ENCODE measurements around the gene IQCB1. TPM values are rescaled to one million over a fixed set of nuclear protein-coding genes. Genes with fewer than 3 reads are reported as not detected.

The IQCB1 gene
- total RNA-seq, 4 donors from 2014 or later, result 15.7 to 30.0 (median 21.8) TPM

- Histone ChIP-seq H3K4me3 (peak overlapping the region; percentile 54 to 77 (median 66)), H3K9me3 (no peaks in the 10 kb centered on the region), H3K27ac (peak overlapping the region; percentile 35 to 88 (median 81)), H3K36me3 (peaks cover 0 to 21% (median 0%) of the 10 kb centered on the region in 3 donors), H3K27me3 (no peaks in the 10 kb centered on the region), H3K4me1 (peaks cover 0 to 24% (median 14%) of the 10 kb centered on the region in 4 donors)
- 10 to 11% methylated on average over 15 of the region's 15 CpGs for WGBS, 2 donors
- TF ChIP-seq EP300 (IDR thresholded peaks at IDR 0.05) (no peak), POLR2A (IDR thresholded peaks at IDR 0.05) (no peak)
- TF ChIP-seq, protein P1, sequence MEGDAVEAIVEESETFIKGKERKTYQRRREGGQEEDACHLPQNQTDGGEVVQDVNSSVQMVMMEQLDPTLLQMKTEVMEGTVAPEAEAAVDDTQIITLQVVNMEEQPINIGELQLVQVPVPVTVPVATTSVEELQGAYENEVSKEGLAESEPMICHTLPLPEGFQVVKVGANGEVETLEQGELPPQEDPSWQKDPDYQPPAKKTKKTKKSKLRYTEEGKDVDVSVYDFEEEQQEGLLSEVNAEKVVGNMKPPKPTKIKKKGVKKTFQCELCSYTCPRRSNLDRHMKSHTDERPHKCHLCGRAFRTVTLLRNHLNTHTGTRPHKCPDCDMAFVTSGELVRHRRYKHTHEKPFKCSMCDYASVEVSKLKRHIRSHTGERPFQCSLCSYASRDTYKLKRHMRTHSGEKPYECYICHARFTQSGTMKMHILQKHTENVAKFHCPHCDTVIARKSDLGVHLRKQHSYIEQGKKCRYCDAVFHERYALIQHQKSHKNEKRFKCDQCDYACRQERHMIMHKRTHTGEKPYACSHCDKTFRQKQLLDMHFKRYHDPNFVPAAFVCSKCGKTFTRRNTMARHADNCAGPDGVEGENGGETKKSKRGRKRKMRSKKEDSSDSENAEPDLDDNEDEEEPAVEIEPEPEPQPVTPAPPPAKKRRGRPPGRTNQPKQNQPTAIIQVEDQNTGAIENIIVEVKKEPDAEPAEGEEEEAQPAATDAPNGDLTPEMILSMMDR (IDR thresholded peaks at IDR 0.05), result no peak
- DNase-seq (ENCODE audit: low spot score in 2 of 2), result peak in 1 of 2 donors; percentile 7
These were observed 646 bp downstream of the IQCB1 start for GRCh38 chr3:121834157-121834670.

- Histone ChIP-seq H3K4me3 (no peak overlapping the region), H3K27me3 (no peaks in the 10 kb centered on the region), H3K4me1 (no peaks in the 10 kb centered on the region), H3K36me3 (peaks cover 0 to 95% (median 13%) of the 10 kb centered on the region in 3 donors), H3K9me3 (peaks cover 0 to 19% (median 5%) of the 10 kb centered on the region in 4 donors), H3K27ac (no peak overlapping the region)
- TF ChIP-seq EP300 (IDR thresholded peaks at IDR 0.05), result no peak
- TF ChIP-seq POLR2A (IDR thresholded peaks at IDR 0.05), result no peak
- TF ChIP-seq, protein P1 (IDR thresholded peaks at IDR 0.05), result no peak
- DNase-seq (ENCODE audit: low spot score in 2 of 2), result no peak
- WGBS, 2 donors, result 93 to 97% methylated on average over 1 of the region's 1 CpG
These were observed 11.9 kb downstream of the IQCB1 start for GRCh38 chr3:121822973-121823372.

DNA sequence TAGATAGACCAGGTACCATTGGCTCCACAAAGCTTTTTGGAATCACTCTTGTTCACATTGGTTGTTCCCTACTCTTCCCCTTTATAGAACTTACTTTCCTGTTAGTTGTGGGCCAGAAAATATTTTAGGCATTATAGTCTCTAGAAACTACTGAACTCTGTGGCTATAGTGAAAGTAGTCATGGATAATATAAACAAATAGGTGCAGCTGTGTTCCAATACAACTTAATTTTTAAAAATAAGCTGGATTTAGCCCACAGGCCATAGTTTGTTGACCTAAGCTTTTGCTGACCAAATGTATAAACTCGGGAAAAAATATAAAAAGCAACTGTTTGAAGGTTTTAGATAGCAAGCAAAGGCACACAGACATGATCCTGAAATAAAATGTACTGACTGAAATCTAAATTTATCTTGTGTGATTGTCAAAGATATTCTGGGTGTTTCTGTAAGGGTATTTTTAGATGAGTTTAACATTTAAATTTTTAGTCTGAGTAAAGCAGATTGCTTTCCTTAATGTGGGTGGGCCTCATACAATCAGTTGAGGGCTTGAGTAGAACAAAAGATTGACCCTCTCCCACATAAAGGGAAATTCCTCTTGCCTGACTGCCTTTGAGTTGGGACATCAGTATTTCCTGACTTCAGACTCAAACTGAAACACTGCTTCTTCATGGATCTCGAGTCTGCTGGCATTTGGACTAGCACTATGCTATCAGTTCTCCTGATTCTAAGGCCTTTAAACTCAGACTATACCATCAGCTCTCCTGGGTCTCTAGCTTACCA, 13.2 kb downstream of the IQCB1 start:
- H3K4me1 ChIP-seq, result no peaks in the 10 kb centered on the region
- no peaks in the 10 kb centered on the region for H3K27me3 ChIP-seq
- H3K27ac ChIP-seq, result no peak overlapping the region
- no peak overlapping the region for H3K4me3 ChIP-seq
- no peak for DNase-seq (ENCODE audit: low spot score in 2 of 2)
- peaks cover 0 to 95% (median 13%) of the 10 kb centered on the region in 3 donors for H3K36me3 ChIP-seq
- peaks cover 0 to 19% (median 5%) of the 10 kb centered on the region in 4 donors for H3K9me3 ChIP-seq
- TF ChIP-seq, protein P1 (IDR thresholded peaks at IDR 0.05), result no peak
- no peak for TF ChIP-seq EP300 (IDR thresholded peaks at IDR 0.05)
- TF ChIP-seq POLR2A (IDR thresholded peaks at IDR 0.05), result no peak
- WGBS, 2 donors, result 83% methylated on average over 2 of the region's 2 CpGs

GRCh38 chr3:121819236-121819635, 15.6 kb downstream of the IQCB1 start:
- H3K27me3 ChIP-seq, result no peaks in the 10 kb centered on the region
- no peak overlapping the region for H3K27ac ChIP-seq
- H3K4me3 ChIP-seq, result no peak overlapping the region
- H3K36me3 ChIP-seq, result peaks cover 0 to 85% (median 2%) of the 10 kb centered on the region in 3 donors
- H3K9me3 ChIP-seq, result peaks cover 0 to 26% (median 5%) of the 10 kb centered on the region in 4 donors
- H3K4me1 ChIP-seq, result no peaks in the 10 kb centered on the region
- DNase-seq (ENCODE audit: low spot score in 2 of 2), result no peak
- TF ChIP-seq, protein P1 (IDR thresholded peaks at IDR 0.05), result no peak
- no peak for TF ChIP-seq POLR2A (IDR thresholded peaks at IDR 0.05)
- TF ChIP-seq EP300 (IDR thresholded peaks at IDR 0.05), result no peak
- 90 to 96% methylated on average over 3 of the region's 3 CpGs for WGBS, 2 donors

GRCh38 chr3:121818578-121818977, 16.3 kb downstream of the IQCB1 start:
- Histone ChIP-seq H3K36me3 (peaks cover 0 to 79% (median 0%) of the 10 kb centered on the region in 3 donors), H3K4me1 (no peaks in the 10 kb centered on the region), H3K9me3 (peaks cover 0 to 20% (median 5%) of the 10 kb centered on the region in 4 donors), H3K27ac (no peak overlapping the region), H3K27me3 (no peaks in the 10 kb centered on the region), H3K4me3 (no peak overlapping the region)
- TF ChIP-seq EP300 (IDR thresholded peaks at IDR 0.05), result no peak
- TF ChIP-seq, protein P1 (IDR thresholded peaks at IDR 0.05), result no peak
- TF ChIP-seq POLR2A (IDR thresholded peaks at IDR 0.05), result no peak
- DNase-seq (ENCODE audit: low spot score in 2 of 2), result no peak
- 87 to 89% methylated on average over 2 of the region's 2 CpGs for WGBS, 2 donors
